GM23248 (cell line): Measurements from ENCODE around the gene PYY. TPM values are rescaled to one million over a fixed set of nuclear protein-coding genes. Genes with fewer than 3 reads are reported as not detected.

Source experiments
- DNase-seq: peaks from one replicate; pipeline ENCODE4 v3.0.0-alpha.2; 2015
- H2AFZ ChIP-seq: fragments of 200-600 bp; sonication (generic); 2 replicates; pipeline ENCODE4 v1.6.1; 2016; ENCODE audit warnings: antibody characterized with exemption
- H3F3A ChIP-seq: fragments of 200-600 bp; sonication (generic); 2 replicates; pipeline ENCODE4 v1.6.1; 2016; ENCODE audit warnings: mild to moderate bottlenecking, antibody characterized with exemption, mixed run types; ENCODE audit not compliant: insufficient read depth
- H3K27ac ChIP-seq: fragments of 200-600 bp; sonication (generic); 2 replicates; pipeline ENCODE4 v1.5.1; 2016; ENCODE audit warnings: mild to moderate bottlenecking
- H3K27me3 ChIP-seq: fragments of 200-600 bp; sonication (generic); replicated peaks from 2 replicates; pipeline ENCODE4 v1.6.1; 2016; ENCODE audit warnings: mild to moderate bottlenecking; ENCODE audit not compliant: insufficient read depth
- H3K36me3 ChIP-seq: fragments of 200-600 bp; sonication (generic); 2 replicates; pipeline ENCODE4 v1.6.1; 2016; ENCODE audit warnings: low read depth, mild to moderate bottlenecking
- H3K4me1 ChIP-seq: fragments of 200-600 bp; sonication (generic); 2 replicates; pipeline ENCODE4 v1.6.1; 2016; ENCODE audit warnings: mild to moderate bottlenecking; ENCODE audit not compliant: insufficient read depth
- H3K4me2 ChIP-seq: fragments of 200-600 bp; sonication (generic); one replicate; pipeline ENCODE4 v1.6.1; 2016; ENCODE audit warnings: mild to moderate bottlenecking; ENCODE audit not compliant: unreplicated experiment
- H3K4me3 ChIP-seq: fragments of 200-600 bp; sonication (generic); 2 replicates; pipeline ENCODE4 v1.5.1; 2016; ENCODE audit warnings: mild to moderate bottlenecking
- H3K79me2 ChIP-seq: fragments of 200-600 bp; sonication (generic); 2 replicates; pipeline ENCODE4 v1.6.1; 2016; ENCODE audit warnings: mild to moderate bottlenecking; ENCODE audit not compliant: insufficient read depth
- H3K9ac ChIP-seq: fragments of 200-600 bp; sonication (generic); 2 replicates; pipeline ENCODE4 v1.6.1; 2016; ENCODE audit warnings: mild to moderate bottlenecking
- H3K9me2 ChIP-seq: fragments of 200-600 bp; sonication (generic); 2 replicates; pipeline ENCODE4 v1.6.1; 2016; ENCODE audit warnings: mixed run types, mild to moderate bottlenecking, moderate library complexity; ENCODE audit not compliant: insufficient read depth
- H3K9me3 ChIP-seq: fragments of 200-600 bp; sonication (generic); one replicate; pipeline ENCODE4 v1.6.1; 2017; ENCODE audit warnings: low read depth
- H4K20me1 ChIP-seq: fragments of 200-600 bp; sonication (generic); 2 replicates; pipeline ENCODE4 v1.6.0; 2016; ENCODE audit not compliant: insufficient read depth
- EZH2 ChIP-seq: fragments of 200-600 bp; sonication (generic); IDR thresholded peaks from 2 replicates; pipeline ENCODE4 v1.6.1; 2018; ENCODE audit warnings: antibody characterized with exemption, mild to moderate bottlenecking; ENCODE audit not compliant: insufficient read depth, poor library complexity, severe bottlenecking
- EZH2phosphoT487 ChIP-seq: fragments of 200-600 bp; sonication (generic); IDR thresholded peaks from 2 replicates; pipeline ENCODE4 v1.6.1; 2018; ENCODE audit warnings: antibody characterized with exemption, moderate library complexity, mild to moderate bottlenecking, low read depth; ENCODE audit not compliant: insufficient read depth
- WGBS, 2 experiments: methylation state at CpG; one replicate each; pipeline ENCODE4 v1.1.6; 2015 to 2017; ENCODE audit warnings: low lambda C conversion rate in 2 of 2, low coverage in 1 of 2; ENCODE audit errors: missing lambda C conversion rate in 2 of 2; 5-methylcytosine and 5-hydroxymethylcytosine counted together
- in situ Hi-C: fragments of 300-500 bp; cut with MboI; formaldehyde crosslinking; loops from 2 replicates; pipeline ENCODE4 v1.15.0; 2020
- polyA plus RNA-seq: library from polyadenylated mRNA; unstranded; fragments of >200 nt; fragmentation: Nextera tagmentation; extraction: Ambion mirVana; gene quantifications from 2 replicates; pipeline ENCODE4 v1.2.1, GENCODE V29; 2016
- total RNA-seq: library from RNA; depleted of rRNA; stranded (reverse); fragments of >200 nt; shearing (Covaris generic); gene quantifications from 2 replicates; pipeline ENCODE4 v1.2.3, GENCODE V29; 2014

PYY gene
- total and polyA plus RNA-seq, 2 experiments from 2014 or later = not detected

- Histone ChIP-seq H3K9me2 (no peaks in the 10 kb centered on the region), H3F3A (no peaks in the 10 kb centered on the region), H3K27ac (no peak overlapping the region), H3K4me1 (no peaks in the 10 kb centered on the region), H2AFZ (no peak overlapping the region), H3K4me3 (no peak overlapping the region), H3K9me3 (no peaks in the 10 kb centered on the region), H3K4me2 (no peak overlapping the region), H3K36me3 (no peaks in the 10 kb centered on the region), H3K79me2 (no peaks in the 10 kb centered on the region), H3K27me3 (peaks cover 34% of the 10 kb centered on the region), H4K20me1 (no peaks in the 10 kb centered on the region), H3K9ac (no peak overlapping the region)
- 68 to 70% methylated on average over 12 of the region's 12 CpGs for WGBS, 2 experiments
- no peak for TF ChIP-seq EZH2phosphoT487
- no peak for TF ChIP-seq EZH2
- in situ Hi-C loops = no loop called here
- DNase-seq = no peak
These were observed 33.6 kb upstream of the PYY start for GRCh38 chr17:43987131-43988021.

GRCh38 chr17:43986225-43986981 is 32.7 kb upstream of the PYY start:
- in situ Hi-C loops = no loop called here
- Histone ChIP-seq H3K9me3 (no peaks in the 10 kb centered on the region), H3K27ac (no peak overlapping the region), H3K27me3 (peaks cover 44% of the 10 kb centered on the region), H3K4me2 (no peak overlapping the region), H4K20me1 (no peaks in the 10 kb centered on the region), H3K4me3 (no peak overlapping the region), H2AFZ (no peak overlapping the region), H3K4me1 (no peaks in the 10 kb centered on the region), H3K79me2 (no peaks in the 10 kb centered on the region), H3K36me3 (no peaks in the 10 kb centered on the region), H3K9me2 (no peaks in the 10 kb centered on the region), H3F3A (no peaks in the 10 kb centered on the region), H3K9ac (no peak overlapping the region)
- DNase-seq = no peak
- TF ChIP-seq EZH2 (no peak), EZH2phosphoT487 (no peak)
- 88 to 91% methylated on average over 6 to 7 of the region's 7 CpGs for WGBS, 2 experiments

- H3K9me3 ChIP-seq = no peaks in the 10 kb centered on the region
- 70 to 81% methylated on average over 8 of the region's 8 CpGs for WGBS, 2 experiments
These were observed 30.8 kb upstream of the PYY start for GRCh38 chr17:43984521-43984920.

GRCh38 chr17:43983515-43984411 is 30.0 kb upstream of the PYY start:
- no peaks in the 10 kb centered on the region for H3K79me2 ChIP-seq
- TF ChIP-seq EZH2 (peak; percentile 0), EZH2phosphoT487 (no peak)
- H3K9me2 ChIP-seq = no peaks in the 10 kb centered on the region
- H3K9me3 ChIP-seq = no peaks in the 10 kb centered on the region
- H3K4me2 ChIP-seq = peak overlapping the region; percentile 62
- in situ Hi-C loops = no loop called here
- H4K20me1 ChIP-seq = no peaks in the 10 kb centered on the region
- no peaks in the 10 kb centered on the region for H3K36me3 ChIP-seq
- H3K27ac ChIP-seq = no peak overlapping the region
- H2AFZ ChIP-seq = peak overlapping the region; percentile 72
- no peaks in the 10 kb centered on the region for H3F3A ChIP-seq
- H3K4me3 ChIP-seq = peak overlapping the region; percentile 63
- DNase-seq = peak; percentile 42
- WGBS, 2 experiments = 6 to 7% methylated on average over 66 to 77 of the region's 78 CpGs
- H3K27me3 ChIP-seq = peaks cover 45% of the 10 kb centered on the region
- H3K4me1 ChIP-seq = no peaks in the 10 kb centered on the region
- H3K9ac ChIP-seq = no peak overlapping the region

More at GRCh38 chr17:43984521-43984920, 30.8 kb upstream of the PYY start:
- no peak for DNase-seq
- no peaks in the 10 kb centered on the region for H3K79me2 ChIP-seq
- H3K4me2 ChIP-seq = peak overlapping the region; percentile 62
- no peaks in the 10 kb centered on the region for H4K20me1 ChIP-seq
- in situ Hi-C loops = no loop called here
- H3K4me3 ChIP-seq = no peak overlapping the region
- H3K36me3 ChIP-seq = no peaks in the 10 kb centered on the region
- H3K27me3 ChIP-seq = peaks cover 44% of the 10 kb centered on the region
- H2AFZ ChIP-seq = no peak overlapping the region
- no peak overlapping the region for H3K27ac ChIP-seq
- no peaks in the 10 kb centered on the region for H3F3A ChIP-seq
- no peaks in the 10 kb centered on the region for H3K9me2 ChIP-seq
- TF ChIP-seq EZH2phosphoT487 = no peak
- no peak for TF ChIP-seq EZH2
- H3K4me1 ChIP-seq = no peaks in the 10 kb centered on the region
- no peak overlapping the region for H3K9ac ChIP-seq
